Nephron (organoid): ENCODE data around the gene SLC26A9.
A peak's percentile ranks its signal among the peaks of the same experiment; 100 is the strongest.

Experiments
- H3K27ac Mint-ChIP-seq, 3 experiments: 2 replicates each; pipeline ENCODE4 v1.8.0; 2020; ENCODE audit warnings: mixed read lengths in 3 of 3, mild to moderate bottlenecking in 2 of 3, moderate library complexity in 1 of 3
- H3K27me3 Mint-ChIP-seq: 2 replicates; pipeline ENCODE4 v1.8.0; 2021; ENCODE audit warnings: low read depth, mild to moderate bottlenecking, moderate library complexity, mixed read lengths
- H3K36me3 Mint-ChIP-seq: 2 replicates; pipeline ENCODE4 v1.8.0; 2020; ENCODE audit warnings: low read depth, mixed read lengths
- H3K4me1 Mint-ChIP-seq: 2 replicates; pipeline ENCODE4 v1.8.0; 2020; ENCODE audit warnings: mixed read lengths
- H3K4me3 Mint-ChIP-seq, 3 experiments: 2 replicates each; pipeline ENCODE4 v1.8.0; 2020; ENCODE audit warnings: mild to moderate bottlenecking in 3 of 3, mixed read lengths in 3 of 3, moderate library complexity in 2 of 3
- H3K9me3 Mint-ChIP-seq: 2 replicates; pipeline ENCODE4 v1.8.0; 2020; ENCODE audit warnings: mixed read lengths
- TF ChIP-seq, protein P1 (sequence below), 3 experiments: fragments of 200-600 bp; sonication (generic); IDR thresholded peaks; one replicate each; pipeline ENCODE4 v1.5.0; 2021; ENCODE audit warnings: antibody characterized with exemption in 3 of 3; ENCODE audit not compliant: unreplicated experiment in 3 of 3

The SLC26A9 gene

DNA sequence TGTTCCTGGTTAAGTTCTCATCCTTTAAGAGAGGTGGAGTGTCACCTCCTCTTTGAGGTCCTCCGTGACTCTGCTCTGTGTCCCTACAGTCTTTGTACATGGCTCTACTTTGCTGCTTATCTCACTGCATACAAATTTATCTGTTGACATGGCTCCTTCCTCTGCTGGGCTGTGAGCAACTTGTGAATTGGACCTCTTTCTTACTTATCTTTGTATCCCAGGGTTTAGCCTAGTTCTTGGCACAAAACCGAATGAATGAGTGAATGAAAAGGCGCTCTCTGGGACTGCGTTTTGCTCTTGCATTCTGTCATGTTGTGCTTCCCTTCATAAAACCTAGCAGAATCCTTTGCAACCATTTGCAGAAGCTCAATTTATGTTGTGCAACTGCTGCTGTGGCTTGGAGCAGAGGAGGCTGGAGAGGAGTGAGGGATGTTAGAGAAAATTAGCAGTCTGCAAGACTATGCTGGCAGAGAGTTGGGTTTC, 12.4 kb downstream of the SLC26A9 start:
- Mint-ChIP-seq H3K9me3 (no peaks in the 10 kb centered on the region), H3K36me3 (no peaks in the 10 kb centered on the region), H3K27ac (peak overlapping the region in 2 of 3 experiments; percentile 26 to 55), H3K4me1 (peaks cover 26% of the 10 kb centered on the region), H3K4me3 (peak overlapping the region in 1 of 3 experiments; percentile 1), H3K27me3 (peaks cover 30% of the 10 kb centered on the region)
- TF ChIP-seq, protein P1, sequence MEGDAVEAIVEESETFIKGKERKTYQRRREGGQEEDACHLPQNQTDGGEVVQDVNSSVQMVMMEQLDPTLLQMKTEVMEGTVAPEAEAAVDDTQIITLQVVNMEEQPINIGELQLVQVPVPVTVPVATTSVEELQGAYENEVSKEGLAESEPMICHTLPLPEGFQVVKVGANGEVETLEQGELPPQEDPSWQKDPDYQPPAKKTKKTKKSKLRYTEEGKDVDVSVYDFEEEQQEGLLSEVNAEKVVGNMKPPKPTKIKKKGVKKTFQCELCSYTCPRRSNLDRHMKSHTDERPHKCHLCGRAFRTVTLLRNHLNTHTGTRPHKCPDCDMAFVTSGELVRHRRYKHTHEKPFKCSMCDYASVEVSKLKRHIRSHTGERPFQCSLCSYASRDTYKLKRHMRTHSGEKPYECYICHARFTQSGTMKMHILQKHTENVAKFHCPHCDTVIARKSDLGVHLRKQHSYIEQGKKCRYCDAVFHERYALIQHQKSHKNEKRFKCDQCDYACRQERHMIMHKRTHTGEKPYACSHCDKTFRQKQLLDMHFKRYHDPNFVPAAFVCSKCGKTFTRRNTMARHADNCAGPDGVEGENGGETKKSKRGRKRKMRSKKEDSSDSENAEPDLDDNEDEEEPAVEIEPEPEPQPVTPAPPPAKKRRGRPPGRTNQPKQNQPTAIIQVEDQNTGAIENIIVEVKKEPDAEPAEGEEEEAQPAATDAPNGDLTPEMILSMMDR (IDR thresholded peaks at IDR 0.05; ENCODE audit: unreplicated experiment in 3 of 3), result no peak

DNA sequence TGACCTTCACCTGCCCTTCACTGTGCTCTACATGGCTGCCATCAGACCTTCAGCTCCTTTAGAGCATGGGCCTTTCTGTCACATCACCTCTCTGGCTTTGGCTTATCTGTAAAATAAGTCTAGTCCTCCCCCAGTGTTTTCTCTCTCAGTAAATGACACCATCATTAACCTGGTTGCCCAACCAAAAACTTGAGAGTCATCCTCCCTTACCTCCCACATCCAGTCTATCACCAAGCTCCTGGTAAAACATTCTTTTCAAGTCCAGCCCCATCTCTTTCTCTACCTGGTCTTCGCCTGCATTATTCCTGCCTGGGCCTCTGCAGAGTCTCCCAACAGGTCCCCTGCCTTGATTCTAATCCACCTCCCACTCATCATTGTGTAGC, 13.1 kb downstream of the SLC26A9 start:
- Mint-ChIP-seq H3K27me3 (peaks cover 35% of the 10 kb centered on the region), H3K4me3 (no peak overlapping the region), H3K9me3 (no peaks in the 10 kb centered on the region), H3K4me1 (peaks cover 32% of the 10 kb centered on the region), H3K36me3 (no peaks in the 10 kb centered on the region), H3K27ac (peak overlapping the region in 1 of 3 experiments; percentile 55)
- TF ChIP-seq, protein P1 (IDR thresholded peaks at IDR 0.05; ENCODE audit: unreplicated experiment in 3 of 3), result no peak

DNA sequence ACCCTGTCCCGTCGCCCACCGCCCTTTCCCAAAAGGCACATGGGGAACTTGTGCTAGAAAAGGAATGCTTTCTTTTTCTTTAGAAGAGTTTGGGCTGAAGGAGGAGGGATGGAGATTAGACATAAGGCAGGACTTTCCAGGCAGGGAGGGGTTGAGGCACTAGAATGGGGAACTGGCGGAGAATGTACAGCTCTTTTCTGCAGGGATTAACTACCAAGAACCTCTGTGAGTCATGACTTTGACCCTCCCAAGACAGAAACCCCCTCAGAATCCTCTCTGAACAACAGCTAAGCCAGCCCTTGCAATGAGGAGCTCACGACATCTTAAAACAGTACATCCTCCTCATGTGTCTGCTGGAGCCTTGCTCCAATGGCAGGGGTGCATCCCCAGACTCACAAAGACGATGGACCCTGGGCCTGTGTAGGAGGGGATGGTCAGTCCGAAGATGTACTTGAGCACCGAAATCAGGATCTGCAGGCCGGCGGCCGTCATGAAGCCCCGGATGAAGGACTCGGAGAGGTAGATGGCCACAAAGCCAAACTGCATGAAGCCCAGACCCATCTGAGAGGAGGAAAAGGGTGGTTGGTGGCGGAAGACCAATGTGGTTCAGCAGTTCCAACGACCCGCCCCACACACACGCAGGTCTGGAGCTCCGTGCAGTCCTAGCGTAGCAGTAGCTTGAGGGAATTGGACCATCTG, 13.6 kb downstream of the SLC26A9 start:
- no peak overlapping the region for H3K27ac Mint-ChIP-seq
- no peak overlapping the region for H3K4me3 Mint-ChIP-seq
- H3K36me3 Mint-ChIP-seq, result no peaks in the 10 kb centered on the region
- peaks cover 32% of the 10 kb centered on the region for H3K4me1 Mint-ChIP-seq
- peaks cover 38% of the 10 kb centered on the region for H3K27me3 Mint-ChIP-seq
- TF ChIP-seq, protein P1 (IDR thresholded peaks at IDR 0.05; ENCODE audit: unreplicated experiment in 3 of 3), result no peak
- H3K9me3 Mint-ChIP-seq, result no peaks in the 10 kb centered on the region

DNA sequence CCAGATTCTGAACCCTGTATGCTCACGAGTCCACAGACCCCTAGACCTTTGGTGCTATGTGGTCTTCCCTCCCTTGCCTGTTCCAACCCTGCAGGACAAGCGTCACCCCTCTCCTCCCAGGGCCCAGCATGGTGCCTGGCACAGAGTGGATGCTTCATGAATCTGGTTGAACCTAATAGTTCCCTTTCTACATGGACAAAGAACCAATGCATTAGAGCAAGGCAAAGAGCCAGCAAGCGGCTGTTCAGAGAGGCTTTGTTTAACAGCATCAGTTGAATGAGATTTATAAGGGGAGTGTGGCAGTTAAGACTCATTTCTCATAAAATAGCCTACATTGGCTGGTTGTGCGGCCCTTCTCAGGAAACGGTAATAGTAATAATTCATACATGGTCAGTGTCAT, 14.9 kb downstream of the SLC26A9 start:
- no peaks in the 10 kb centered on the region for H3K9me3 Mint-ChIP-seq
- peak overlapping the region in 1 of 3 experiments; percentile 19 for H3K4me3 Mint-ChIP-seq
- TF ChIP-seq, protein P1 (IDR thresholded peaks at IDR 0.05; ENCODE audit: unreplicated experiment in 3 of 3), result no peak
- H3K4me1 Mint-ChIP-seq, result peaks cover 32% of the 10 kb centered on the region
- peaks cover 32% of the 10 kb centered on the region for H3K27me3 Mint-ChIP-seq
- H3K36me3 Mint-ChIP-seq, result no peaks in the 10 kb centered on the region
- peak overlapping the region; percentile 35 to 82 (median 73) for H3K27ac Mint-ChIP-seq

DNA sequence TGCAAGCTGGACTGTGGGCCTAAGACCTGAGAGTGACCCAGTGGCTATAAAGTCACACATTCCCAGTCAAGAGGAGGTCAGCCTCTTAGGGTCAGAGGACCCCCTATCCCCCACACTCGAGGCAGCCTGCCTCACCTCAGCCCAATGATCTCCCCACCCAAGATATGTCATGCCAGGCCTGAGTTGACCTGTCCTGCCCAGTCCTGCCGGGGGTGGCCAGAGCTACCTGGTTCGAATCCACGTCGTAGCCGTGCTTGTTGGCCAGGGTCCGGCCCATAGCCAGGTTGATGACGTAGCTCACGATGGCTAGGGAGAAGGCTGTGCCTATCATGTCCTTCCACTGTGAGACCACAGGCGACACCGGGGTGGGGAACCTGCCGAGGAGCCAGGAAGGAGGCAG, 15.6 kb downstream of the SLC26A9 start:
- Mint-ChIP-seq H3K9me3 (no peaks in the 10 kb centered on the region), H3K27me3 (peaks cover 29% of the 10 kb centered on the region), H3K36me3 (no peaks in the 10 kb centered on the region), H3K27ac (no peak overlapping the region), H3K4me3 (no peak overlapping the region), H3K4me1 (peaks cover 32% of the 10 kb centered on the region)
- TF ChIP-seq, protein P1 (IDR thresholded peaks at IDR 0.05; ENCODE audit: unreplicated experiment in 3 of 3), result no peak

DNA sequence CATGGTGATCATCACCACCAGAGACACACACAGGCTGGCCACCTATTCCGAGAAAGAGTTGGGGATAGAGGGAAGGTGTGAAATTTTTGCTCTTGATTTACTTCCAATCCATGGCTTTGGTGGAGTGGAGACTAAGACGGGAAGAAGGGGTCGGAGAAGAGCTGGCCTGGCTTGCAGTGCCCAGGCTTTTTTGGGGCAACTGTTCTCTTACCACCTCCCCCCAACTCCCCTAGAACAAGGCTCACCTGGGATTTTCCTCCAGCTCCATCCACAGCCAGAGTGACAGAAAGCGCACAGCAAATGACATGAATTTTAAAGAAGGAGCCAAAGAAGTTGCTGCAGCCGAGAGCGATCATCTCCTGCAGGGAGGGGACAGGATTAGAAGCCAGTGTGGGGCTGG, 16.0 kb downstream of the SLC26A9 start:
- no peaks in the 10 kb centered on the region for H3K36me3 Mint-ChIP-seq
- H3K9me3 Mint-ChIP-seq, result no peaks in the 10 kb centered on the region
- H3K27me3 Mint-ChIP-seq, result peaks cover 25% of the 10 kb centered on the region
- TF ChIP-seq, protein P1 (IDR thresholded peaks at IDR 0.05; ENCODE audit: unreplicated experiment in 3 of 3), result no peak
- H3K4me3 Mint-ChIP-seq, result no peak overlapping the region
- no peak overlapping the region for H3K27ac Mint-ChIP-seq
- H3K4me1 Mint-ChIP-seq, result peaks cover 32% of the 10 kb centered on the region
